ENCODE data around the gene SEPTIN7.

DNA sequence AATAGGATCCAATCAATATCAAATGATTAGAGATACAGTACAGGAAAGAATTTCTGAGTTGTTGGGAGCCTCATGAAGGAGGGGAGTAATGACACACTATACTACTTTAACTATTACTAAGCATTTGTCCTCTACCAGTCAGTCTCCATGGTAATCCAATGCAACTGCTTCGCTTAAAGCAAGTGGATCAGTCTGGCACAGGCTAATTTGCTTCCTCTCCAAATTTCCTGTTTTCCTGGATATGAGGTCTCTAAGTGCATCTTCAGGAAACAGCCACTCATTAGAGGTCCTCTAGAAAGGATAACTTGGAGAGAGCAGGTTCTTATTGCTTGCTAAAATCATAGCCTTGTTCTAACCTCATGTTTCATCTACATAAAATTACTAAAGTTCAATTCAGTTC, 8.4 kb upstream of the SEPTIN7 start:
- TF ChIP-seq, protein P1, sequence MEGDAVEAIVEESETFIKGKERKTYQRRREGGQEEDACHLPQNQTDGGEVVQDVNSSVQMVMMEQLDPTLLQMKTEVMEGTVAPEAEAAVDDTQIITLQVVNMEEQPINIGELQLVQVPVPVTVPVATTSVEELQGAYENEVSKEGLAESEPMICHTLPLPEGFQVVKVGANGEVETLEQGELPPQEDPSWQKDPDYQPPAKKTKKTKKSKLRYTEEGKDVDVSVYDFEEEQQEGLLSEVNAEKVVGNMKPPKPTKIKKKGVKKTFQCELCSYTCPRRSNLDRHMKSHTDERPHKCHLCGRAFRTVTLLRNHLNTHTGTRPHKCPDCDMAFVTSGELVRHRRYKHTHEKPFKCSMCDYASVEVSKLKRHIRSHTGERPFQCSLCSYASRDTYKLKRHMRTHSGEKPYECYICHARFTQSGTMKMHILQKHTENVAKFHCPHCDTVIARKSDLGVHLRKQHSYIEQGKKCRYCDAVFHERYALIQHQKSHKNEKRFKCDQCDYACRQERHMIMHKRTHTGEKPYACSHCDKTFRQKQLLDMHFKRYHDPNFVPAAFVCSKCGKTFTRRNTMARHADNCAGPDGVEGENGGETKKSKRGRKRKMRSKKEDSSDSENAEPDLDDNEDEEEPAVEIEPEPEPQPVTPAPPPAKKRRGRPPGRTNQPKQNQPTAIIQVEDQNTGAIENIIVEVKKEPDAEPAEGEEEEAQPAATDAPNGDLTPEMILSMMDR (conservative IDR thresholded peaks at IDR 0.05) = no peak
- no peak for TF ChIP-seq EZH2 (IDR thresholded peaks at IDR 0.05; ENCODE audit: low read depth)

All from PC-9 (cell line).